ENCODE results near the gene RASGRP2.

- TF ChIP-seq CTCF (IDR thresholded peaks at IDR 0.05) (no peak), POLR2A (IDR thresholded peaks at IDR 0.05) (no peak)
These were observed 52.4 kb downstream of the RASGRP2 start for GRCh38 chr11:64691543-64691942.
